T-helper 1 cell treated with Interleukin-12 subunit alpha and Interleukin-12 subunit beta and Interleukin-4 antibody, amounts not matched to agents 30 μg/mL and 1 μg/mL, for 36 hours (primary cell): ENCODE data around the gene CDK14.
"Not testable (repeated sequence)": the region's sequence is repeated elsewhere in the genome, so short reads cannot be mapped to it uniquely, and the experiment has no call there.

Experiments
- H3K27ac Mint-ChIP-seq: one replicate; pipeline ENCODE4 v1.8.0; 2021; ENCODE audit warnings: mild to moderate bottlenecking, mixed read lengths
- H3K27me3 Mint-ChIP-seq: one replicate; pipeline ENCODE4 v1.8.0; 2021; ENCODE audit warnings: low read depth, mixed read lengths
- H3K36me3 Mint-ChIP-seq: one replicate; pipeline ENCODE4 v1.8.0; 2021; ENCODE audit warnings: low read depth, mixed read lengths
- H3K4me1 Mint-ChIP-seq: one replicate; pipeline ENCODE4 v1.8.0; 2021; ENCODE audit warnings: low read depth, mixed read lengths
- H3K4me3 Mint-ChIP-seq: one replicate; pipeline ENCODE4 v1.8.0; 2021; ENCODE audit warnings: mild to moderate bottlenecking, moderate library complexity, mixed read lengths
- H3K9me3 Mint-ChIP-seq: one replicate; pipeline ENCODE4 v1.8.0; 2021; ENCODE audit warnings: mixed read lengths

The CDK14 gene

GRCh38 chr7:90721869-90722431 lies 125.8 kb downstream of the CDK14 start:
- H3K4me3 Mint-ChIP-seq: no peak overlapping the region
- H3K36me3 Mint-ChIP-seq: no peaks in the 10 kb centered on the region
- no peaks in the 10 kb centered on the region for H3K9me3 Mint-ChIP-seq
- H3K27ac Mint-ChIP-seq: no peak overlapping the region
- H3K27me3 Mint-ChIP-seq: no peaks in the 10 kb centered on the region
- no peaks in the 10 kb centered on the region for H3K4me1 Mint-ChIP-seq

- Mint-ChIP-seq H3K27me3 (no peaks in the 10 kb centered on the region), H3K4me3 (no peak overlapping the region), H3K36me3 (no peaks in the 10 kb centered on the region), H3K27ac (no peak overlapping the region), H3K9me3 (no peaks in the 10 kb centered on the region), H3K4me1 (no peaks in the 10 kb centered on the region)
These were observed 127.1 kb downstream of the CDK14 start for GRCh38 chr7:90723233-90723632.

GRCh38 chr7:90723866-90724265 lies 127.7 kb downstream of the CDK14 start:
- H3K4me1 Mint-ChIP-seq: no peaks in the 10 kb centered on the region
- no peaks in the 10 kb centered on the region for H3K36me3 Mint-ChIP-seq
- H3K27me3 Mint-ChIP-seq: no peaks in the 10 kb centered on the region
- H3K27ac Mint-ChIP-seq: no peak overlapping the region
- H3K4me3 Mint-ChIP-seq: no peak overlapping the region
- H3K9me3 Mint-ChIP-seq: no peaks in the 10 kb centered on the region

- no peaks in the 10 kb centered on the region for H3K9me3 Mint-ChIP-seq
- H3K4me3 Mint-ChIP-seq: no peak overlapping the region
- H3K36me3 Mint-ChIP-seq: no peaks in the 10 kb centered on the region
- no peaks in the 10 kb centered on the region for H3K4me1 Mint-ChIP-seq
- H3K27me3 Mint-ChIP-seq: no peaks in the 10 kb centered on the region
- H3K27ac Mint-ChIP-seq: no peak overlapping the region
These were observed 130.0 kb downstream of the CDK14 start for GRCh38 chr7:90726120-90726519.

GRCh38 chr7:90726623-90727022 lies 130.5 kb downstream of the CDK14 start:
- Mint-ChIP-seq H3K27me3 (no peaks in the 10 kb centered on the region), H3K27ac (no peak overlapping the region), H3K9me3 (peaks cover 4% of the 10 kb centered on the region), H3K4me3 (no peak overlapping the region), H3K36me3 (no peaks in the 10 kb centered on the region), H3K4me1 (no peaks in the 10 kb centered on the region)

- no peak overlapping the region for H3K4me3 Mint-ChIP-seq
- H3K27ac Mint-ChIP-seq: no peak overlapping the region
These were observed 131.3 kb downstream of the CDK14 start for GRCh38 chr7:90727412-90727811.

GRCh38 chr7:90728568-90728967 lies 132.4 kb downstream of the CDK14 start:
- Mint-ChIP-seq H3K4me3 (no peak overlapping the region), H3K4me1 (no peaks in the 10 kb centered on the region), H3K27me3 (no peaks in the 10 kb centered on the region), H3K9me3 (peaks cover 12% of the 10 kb centered on the region), H3K27ac (no peak overlapping the region), H3K36me3 (no peaks in the 10 kb centered on the region)

More at GRCh38 chr7:90727412-90727811, 131.3 kb downstream of the CDK14 start:
- peaks cover 4% of the 10 kb centered on the region for H3K9me3 Mint-ChIP-seq
- no peaks in the 10 kb centered on the region for H3K4me1 Mint-ChIP-seq
- H3K27me3 Mint-ChIP-seq: no peaks in the 10 kb centered on the region
- no peaks in the 10 kb centered on the region for H3K36me3 Mint-ChIP-seq

- not testable (repeated sequence) for H3K27me3 Mint-ChIP-seq, H3K36me3 Mint-ChIP-seq, H3K4me3 Mint-ChIP-seq, H3K4me1 Mint-ChIP-seq, H3K27ac Mint-ChIP-seq
- peaks cover 18% of the 10 kb centered on the region for H3K9me3 Mint-ChIP-seq
These were observed 139.6 kb downstream of the CDK14 start for GRCh38 chr7:90735611-90736280.

GRCh38 chr7:90736316-90736715 lies 140.2 kb downstream of the CDK14 start:
- Mint-ChIP-seq H3K36me3 (no peaks in the 10 kb centered on the region), H3K9me3 (peaks cover 17% of the 10 kb centered on the region), H3K4me3 (no peak overlapping the region), H3K27ac (no peak overlapping the region), H3K27me3 (peaks cover 3% of the 10 kb centered on the region), H3K4me1 (peaks cover 8% of the 10 kb centered on the region)

GRCh38 chr7:90736968-90737939 lies 141.1 kb downstream of the CDK14 start:
- peaks cover 8% of the 10 kb centered on the region for H3K4me1 Mint-ChIP-seq
- no peak overlapping the region for H3K27ac Mint-ChIP-seq
- H3K36me3 Mint-ChIP-seq: no peaks in the 10 kb centered on the region
- peaks cover 3% of the 10 kb centered on the region for H3K27me3 Mint-ChIP-seq
- no peak overlapping the region for H3K4me3 Mint-ChIP-seq
- H3K9me3 Mint-ChIP-seq: peaks cover 14% of the 10 kb centered on the region

GRCh38 chr7:90738249-90738648 lies 142.1 kb downstream of the CDK14 start:
- Mint-ChIP-seq H3K36me3 (no peaks in the 10 kb centered on the region), H3K27me3 (peaks cover 3% of the 10 kb centered on the region), H3K27ac (no peak overlapping the region), H3K4me1 (peaks cover 8% of the 10 kb centered on the region), H3K9me3 (peaks cover 6% of the 10 kb centered on the region), H3K4me3 (no peak overlapping the region)

- H3K27me3 Mint-ChIP-seq: peaks cover 3% of the 10 kb centered on the region
- H3K4me1 Mint-ChIP-seq: peaks cover 8% of the 10 kb centered on the region
- H3K27ac Mint-ChIP-seq: no peak overlapping the region
- no peaks in the 10 kb centered on the region for H3K36me3 Mint-ChIP-seq
- no peak overlapping the region for H3K4me3 Mint-ChIP-seq
- H3K9me3 Mint-ChIP-seq: no peaks in the 10 kb centered on the region
These were observed 143.6 kb downstream of the CDK14 start for GRCh38 chr7:90739716-90740115.

- Mint-ChIP-seq H3K4me1 (peaks cover 8% of the 10 kb centered on the region), H3K4me3 (no peak overlapping the region), H3K9me3 (no peaks in the 10 kb centered on the region), H3K27me3 (peaks cover 3% of the 10 kb centered on the region), H3K27ac (no peak overlapping the region), H3K36me3 (no peaks in the 10 kb centered on the region)
These were observed 144.3 kb downstream of the CDK14 start for GRCh38 chr7:90740386-90740785.

- Mint-ChIP-seq H3K36me3 (no peaks in the 10 kb centered on the region), H3K4me3 (no peak overlapping the region), H3K4me1 (no peaks in the 10 kb centered on the region), H3K27me3 (peaks cover 3% of the 10 kb centered on the region), H3K27ac (no peak overlapping the region), H3K9me3 (no peaks in the 10 kb centered on the region)
These were observed 147.5 kb downstream of the CDK14 start for GRCh38 chr7:90743626-90744025.

- H3K36me3 Mint-ChIP-seq: no peaks in the 10 kb centered on the region
- no peaks in the 10 kb centered on the region for H3K4me1 Mint-ChIP-seq
- H3K27me3 Mint-ChIP-seq: no peaks in the 10 kb centered on the region
- no peaks in the 10 kb centered on the region for H3K9me3 Mint-ChIP-seq
- H3K4me3 Mint-ChIP-seq: no peak overlapping the region
- no peak overlapping the region for H3K27ac Mint-ChIP-seq
These were observed 151.4 kb downstream of the CDK14 start for GRCh38 chr7:90747516-90747915.
